Measurements from ENCODE around the gene SLC38A4. TPM values are rescaled to one million over a fixed set of nuclear protein-coding genes. Genes with fewer than 3 reads are reported as not detected.

The SLC38A4 gene
- total RNA-seq, 2 donors from 2014 or later = 0.14 TPM; not detected in 1

GRCh38 chr12:46815809-46816208, 10.0 kb downstream of the SLC38A4 start:
- TF ChIP-seq CTCF (IDR thresholded peaks at IDR 0.05) = no peak
- H3K27ac ChIP-seq = no peak overlapping the region
- no peak for ATAC-seq (ENCODE audit: insufficient number of reproducible peaks, low FRiP score, low read depth)

GRCh38 chr12:46814143-46814542, 11.7 kb downstream of the SLC38A4 start:
- H3K4me1 ChIP-seq (ENCODE audit: control insufficient read depth in 1 of 2, low read depth in 2 of 2) = peaks cover 3 to 10% of the 10 kb centered on the region in 2 donors
- no peaks in the 10 kb centered on the region for H3K9me3 ChIP-seq
- no peaks in the 10 kb centered on the region for H3K36me3 ChIP-seq
- H3K27ac ChIP-seq = no peak overlapping the region
- DNase-seq (ENCODE audit: low spot score) = no peak
- H3K27me3 ChIP-seq (replicated peaks; ENCODE audit: insufficient read depth) = no peaks in the 10 kb centered on the region
- no peak for ATAC-seq (ENCODE audit: insufficient number of reproducible peaks, low FRiP score, low read depth)
- no peak overlapping the region for H3K4me3 ChIP-seq
- TF ChIP-seq CTCF (IDR thresholded peaks at IDR 0.05) = no peak

More at GRCh38 chr12:46815809-46816208, 10.0 kb downstream of the SLC38A4 start:
- Histone ChIP-seq H3K27me3 (replicated peaks; ENCODE audit: insufficient read depth) (no peaks in the 10 kb centered on the region), H3K4me3 (no peak overlapping the region), H3K9me3 (no peaks in the 10 kb centered on the region), H3K4me1 (ENCODE audit: control insufficient read depth in 1 of 2, low read depth in 2 of 2) (peaks cover 3 to 10% of the 10 kb centered on the region in 2 donors), H3K36me3 (no peaks in the 10 kb centered on the region)
- DNase-seq (ENCODE audit: low spot score) = no peak

- Histone ChIP-seq H3K4me3 (no peak overlapping the region), H3K27me3 (replicated peaks; ENCODE audit: insufficient read depth) (no peaks in the 10 kb centered on the region), H3K4me1 (ENCODE audit: control insufficient read depth in 1 of 2, low read depth in 2 of 2) (peaks cover 3 to 9% of the 10 kb centered on the region in 2 donors), H3K9me3 (no peaks in the 10 kb centered on the region), H3K27ac (no peak overlapping the region), H3K36me3 (no peaks in the 10 kb centered on the region)
- DNase-seq (ENCODE audit: low spot score) (no peak), ATAC-seq (ENCODE audit: insufficient number of reproducible peaks, low FRiP score, low read depth) (no peak)
- no peak for TF ChIP-seq CTCF (IDR thresholded peaks at IDR 0.05)
Measured at GRCh38 chr12:46811185-46811584, 14.6 kb downstream of the SLC38A4 start.

GRCh38 chr12:46808955-46809697, 16.7 kb downstream of the SLC38A4 start:
- no peak for TF ChIP-seq CTCF (IDR thresholded peaks at IDR 0.05)
- H3K27ac ChIP-seq = no peak overlapping the region
- no peaks in the 10 kb centered on the region for H3K9me3 ChIP-seq
- DNase-seq (ENCODE audit: low spot score) (no peak), ATAC-seq (ENCODE audit: insufficient number of reproducible peaks, low FRiP score, low read depth) (no peak)
- no peaks in the 10 kb centered on the region for H3K27me3 ChIP-seq (replicated peaks; ENCODE audit: insufficient read depth)
- no peaks in the 10 kb centered on the region for H3K36me3 ChIP-seq
- no peak overlapping the region for H3K4me3 ChIP-seq
- no peaks in the 10 kb centered on the region for H3K4me1 ChIP-seq (ENCODE audit: control insufficient read depth in 1 of 2, low read depth in 2 of 2)

GRCh38 chr12:46808317-46808716, 17.5 kb downstream of the SLC38A4 start:
- Histone ChIP-seq H3K4me3 (no peak overlapping the region), H3K9me3 (no peaks in the 10 kb centered on the region), H3K27me3 (replicated peaks; ENCODE audit: insufficient read depth) (no peaks in the 10 kb centered on the region), H3K4me1 (ENCODE audit: control insufficient read depth in 1 of 2, low read depth in 2 of 2) (no peaks in the 10 kb centered on the region), H3K36me3 (no peaks in the 10 kb centered on the region), H3K27ac (no peak overlapping the region)
- DNase-seq (ENCODE audit: low spot score) (no peak), ATAC-seq (ENCODE audit: insufficient number of reproducible peaks, low FRiP score, low read depth) (no peak)
- TF ChIP-seq CTCF (IDR thresholded peaks at IDR 0.05) = no peak
